CD4-positive, alpha-beta memory T cell (primary cell): ENCODE results near the gene LHFPL3. TPM values are rescaled to one million over a fixed set of nuclear protein-coding genes. Genes with fewer than 3 reads are reported as not detected.

Experiments
- CTCF ChIA-PET: fragments of 350-600 bp; sonication (Branson Sonifier 250); formaldehyde crosslinking; loops from one replicate; lab custom pipeline; 2021; ENCODE audit warnings: inconsistent platforms; ENCODE audit not compliant: partially characterized antibody; lab: Charles Lee
- POLR2A ChIA-PET: fragments of 350-600 bp; sonication (Branson Sonifier 250); formaldehyde crosslinking; loops from one replicate; lab custom pipeline; 2021; ENCODE audit not compliant: partially characterized antibody; lab: Charles Lee
- DNase-seq, 5 donors: peaks; one replicate each; pipeline versions ENCODE4 v3.0.0 to v3.0.0-alpha.2; 2020 to 2022; ENCODE audit warnings: mixed read lengths in 1 of 5
- H3K27ac ChIP-seq: one replicate; pipeline ENCODE4 v1.7.0; 2013; ENCODE audit warnings: low read depth, low read length
- H3K27me3 ChIP-seq: 2 replicates; pipeline ENCODE4 v1.7.0; 2013; ENCODE audit warnings: mild to moderate bottlenecking, low read length, moderate library complexity; ENCODE audit not compliant: insufficient read depth
- H3K36me3 ChIP-seq: 2 replicates; pipeline ENCODE4 v1.7.0; 2013; ENCODE audit warnings: mild to moderate bottlenecking, low read length, moderate library complexity; ENCODE audit not compliant: insufficient read depth
- H3K4me1 ChIP-seq: 2 replicates; pipeline ENCODE4 v1.7.0; 2013; ENCODE audit warnings: mild to moderate bottlenecking, low read length, moderate library complexity; ENCODE audit not compliant: insufficient read depth
- H3K4me3 ChIP-seq, 2 donors: one replicate each; pipeline ENCODE4 v1.7.0; 2013; ENCODE audit warnings: low read length in 2 of 2, mild to moderate bottlenecking in 1 of 2
- H3K9me3 ChIP-seq, 2 donors: one replicate each; pipeline ENCODE4 v1.7.0; 2013; ENCODE audit warnings: low read length in 2 of 2, control low read depth in 1 of 2; ENCODE audit not compliant: control insufficient read depth in 1 of 2
- H3K27ac Mint-ChIP-seq, 7 donors: one replicate each; pipeline ENCODE4 v1.8.0; 2020 to 2021; ENCODE audit warnings: mixed read lengths in 7 of 7, mild to moderate bottlenecking in 6 of 7, inconsistent platforms in 3 of 7, moderate library complexity in 3 of 7
- H3K27me3 Mint-ChIP-seq, 2 donors: one replicate each; pipeline ENCODE4 v1.8.0; 2020 to 2021; ENCODE audit warnings: mixed read lengths in 2 of 2
- H3K36me3 Mint-ChIP-seq, 2 donors: one replicate each; pipeline ENCODE4 v1.8.0; 2020 to 2021; ENCODE audit warnings: mixed read lengths in 2 of 2, inconsistent platforms in 1 of 2, mild to moderate bottlenecking in 1 of 2
- H3K4me1 Mint-ChIP-seq, 4 donors: one replicate each; pipeline ENCODE4 v1.8.0; 2020 to 2021; ENCODE audit warnings: mixed read lengths in 4 of 4, mild to moderate bottlenecking in 1 of 4
- H3K4me3 Mint-ChIP-seq, 8 donors: one replicate each; pipeline ENCODE4 v1.8.0; 2020 to 2021; ENCODE audit warnings: mixed read lengths in 8 of 8, mild to moderate bottlenecking in 7 of 8, moderate library complexity in 6 of 8, inconsistent platforms in 3 of 8
- H3K9me3 Mint-ChIP-seq, 8 donors: one replicate each; pipeline ENCODE4 v1.8.0; 2020 to 2021; ENCODE audit warnings: mixed read lengths in 8 of 8, mild to moderate bottlenecking in 5 of 8, inconsistent platforms in 3 of 8, moderate library complexity in 1 of 8
- intact Hi-C: fragments of 100-400 bp; cut with micrococcal nuclease; formaldehyde crosslinking; loops from one replicate; pipeline ENCODE4 v1.15.1; 2023
- polyA plus RNA-seq, 2 donors: library from polyadenylated mRNA; unstranded; fragments of 300-500 nt; fragmentation: Illumina TruSeq; gene quantifications; one replicate each; pipeline ENCODE4 v1.2.3, GENCODE V29; 2021
- total RNA-seq, 2 experiments: library from RNA; stranded (reverse); gene quantifications; one replicate each; pipeline ENCODE4 v1.2.3, GENCODE V29; 2021

The LHFPL3 gene
- total and polyA plus RNA-seq, 4 experiments from 2014 or later, result not detected

DNA sequence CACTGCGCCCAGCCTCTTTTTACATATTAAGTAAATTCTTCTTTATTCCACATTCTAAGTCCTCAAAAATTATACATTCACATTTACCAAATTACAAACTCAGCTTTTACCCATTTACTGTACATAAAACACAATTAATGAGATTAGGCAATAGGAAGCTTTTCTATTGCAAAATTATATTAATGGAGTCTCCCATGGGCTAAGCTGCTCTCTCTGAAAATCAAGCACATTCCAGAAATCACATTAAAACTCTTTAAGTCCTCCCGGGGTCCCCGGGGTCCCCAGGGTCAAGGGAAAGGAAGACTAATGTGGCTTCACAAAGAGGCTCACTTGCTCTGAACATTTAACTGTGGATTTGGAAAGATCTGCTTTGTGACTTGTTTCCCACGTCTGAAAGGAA, 558.2 kb downstream of the LHFPL3 start:
- no peak overlapping the region for H3K27ac ChIP-seq
- intact Hi-C loops, result no loop called here
- Mint-ChIP-seq H3K4me1 (peaks cover 0 to 8% (median 6%) of the 10 kb centered on the region in 4 donors), H3K36me3 (no peaks in the 10 kb centered on the region), H3K4me3 (no peak overlapping the region), H3K27me3 (peaks cover 0 to 3% of the 10 kb centered on the region in 2 donors), H3K9me3 (no peaks in the 10 kb centered on the region), H3K27ac (no peak overlapping the region)
- no peaks in the 10 kb centered on the region for H3K27me3 ChIP-seq
- POLR2A ChIA-PET, result no interaction called here
- no peak overlapping the region for H3K4me3 ChIP-seq
- no peak for DNase-seq
- H3K4me1 ChIP-seq, result no peaks in the 10 kb centered on the region
- H3K36me3 ChIP-seq, result no peaks in the 10 kb centered on the region
- H3K9me3 ChIP-seq, result no peaks in the 10 kb centered on the region
- CTCF ChIA-PET, result interaction anchor here (1.3 to 12.3 kb wide), 3 partner anchors 8 to 56 kb away, joined by 3 to 339 read pairs (median 8); no protein-coding TSS in a partner anchor

DNA sequence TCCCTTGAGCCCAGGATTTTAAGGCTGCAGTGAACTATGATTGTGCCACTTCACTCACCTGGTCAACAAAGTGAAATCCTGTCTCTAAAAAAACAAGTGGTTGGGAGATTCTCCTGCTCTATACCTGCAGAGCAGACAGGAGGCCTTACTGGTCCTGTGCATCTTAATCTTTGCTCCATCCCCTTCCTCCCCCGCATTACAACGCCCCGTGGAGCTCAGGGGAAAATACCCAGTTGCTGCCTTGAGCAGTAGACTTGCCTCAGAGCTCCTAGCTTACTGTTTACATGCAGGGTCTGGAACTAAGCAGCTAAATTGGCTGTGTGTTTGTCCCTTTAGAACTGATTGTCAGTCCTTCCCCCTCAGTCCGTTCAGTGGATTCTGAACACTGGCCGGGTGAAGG, 561.8 kb downstream of the LHFPL3 start:
- ChIA-PET POLR2A (no interaction called here), CTCF (interaction anchor here (12.3 kb wide), 1 partner anchor 30 kb away, joined by 339 read pairs; no protein-coding TSS in a partner anchor)
- no peaks in the 10 kb centered on the region for H3K4me1 ChIP-seq
- DNase-seq, result no peak
- Mint-ChIP-seq H3K36me3 (no peaks in the 10 kb centered on the region), H3K4me3 (no peak overlapping the region), H3K4me1 (no peaks in the 10 kb centered on the region), H3K9me3 (no peaks in the 10 kb centered on the region), H3K27ac (no peak overlapping the region), H3K27me3 (peaks cover 0 to 3% of the 10 kb centered on the region in 2 donors)
- no peak overlapping the region for H3K4me3 ChIP-seq
- no peaks in the 10 kb centered on the region for H3K27me3 ChIP-seq
- no peak overlapping the region for H3K27ac ChIP-seq
- no peaks in the 10 kb centered on the region for H3K36me3 ChIP-seq
- no peaks in the 10 kb centered on the region for H3K9me3 ChIP-seq
- intact Hi-C loops, result no loop called here

DNA sequence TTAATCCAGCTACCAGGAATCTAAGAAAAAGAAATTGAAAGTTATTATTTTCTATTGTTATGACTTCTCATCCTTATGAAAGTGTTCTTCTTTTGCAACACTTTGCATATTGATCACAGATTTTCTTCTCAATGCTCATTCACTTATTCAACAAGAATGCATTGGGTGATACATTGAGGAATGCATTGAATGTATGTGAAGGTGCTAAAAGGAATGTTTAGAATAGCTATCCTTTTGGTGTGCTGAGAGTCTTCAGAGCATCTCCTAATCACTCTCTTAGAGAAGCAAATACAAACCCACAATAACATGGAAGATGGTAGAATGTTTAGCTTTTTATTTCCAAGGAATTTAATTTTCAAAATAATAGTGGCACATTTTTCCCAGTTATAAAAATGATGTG, 563.5 kb downstream of the LHFPL3 start:
- intact Hi-C loops, result no loop called here

DNA sequence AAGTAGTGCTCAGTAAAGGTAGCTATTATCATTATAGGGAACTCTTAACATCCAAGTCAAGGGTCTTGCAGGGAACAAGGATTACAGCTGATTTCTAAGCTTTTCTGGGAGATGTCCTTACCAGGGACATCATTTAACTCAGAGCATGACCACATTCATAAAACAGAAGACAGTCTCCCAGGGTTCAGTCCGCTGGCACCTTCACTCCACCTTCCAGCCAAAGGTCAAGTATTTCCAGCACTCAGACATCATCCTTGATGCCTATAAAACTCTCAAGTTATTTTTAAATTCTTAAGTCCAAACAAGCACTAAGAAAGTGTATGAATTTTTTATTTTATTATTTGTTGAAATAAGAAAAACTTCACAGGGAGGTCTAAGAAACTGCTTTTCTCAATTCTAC, 565.9 kb downstream of the LHFPL3 start:
- no peak for DNase-seq
- intact Hi-C loops, result no loop called here
- POLR2A ChIA-PET, result no interaction called here
- Mint-ChIP-seq H3K4me3 (no peak overlapping the region), H3K4me1 (peaks cover 0 to 4% (median under 1%) of the 10 kb centered on the region in 4 donors), H3K36me3 (no peaks in the 10 kb centered on the region), H3K27ac (no peak overlapping the region), H3K9me3 (peaks cover 0 to 4% (median 0%) of the 10 kb centered on the region in 8 donors), H3K27me3 (no peaks in the 10 kb centered on the region)
- Histone ChIP-seq H3K4me1 (no peaks in the 10 kb centered on the region), H3K27ac (no peak overlapping the region), H3K4me3 (no peak overlapping the region), H3K9me3 (no peaks in the 10 kb centered on the region), H3K27me3 (no peaks in the 10 kb centered on the region), H3K36me3 (no peaks in the 10 kb centered on the region)
- CTCF ChIA-PET, result interaction anchor here (6.4 kb wide), 1 partner anchor 11 kb away, joined by 83 read pairs; no protein-coding TSS in a partner anchor

More for the DNA sequence above, 563.5 kb downstream of the LHFPL3 start:
- H3K9me3 ChIP-seq, result no peaks in the 10 kb centered on the region
- H3K4me3 Mint-ChIP-seq, result no peak overlapping the region
- H3K27ac Mint-ChIP-seq, result no peak overlapping the region
- H3K27ac ChIP-seq, result no peak overlapping the region
- ChIA-PET CTCF (interaction anchor here (1.2 to 12.3 kb wide), 3 partner anchors 9 to 29 kb away, joined by 4 to 339 read pairs (median 83); no protein-coding TSS in a partner anchor), POLR2A (interaction anchor here (1.2 kb wide), 1 partner anchor 7 kb away, joined by 3 read pairs; no protein-coding TSS in a partner anchor)
- no peaks in the 10 kb centered on the region for H3K27me3 ChIP-seq
- H3K36me3 Mint-ChIP-seq, result no peaks in the 10 kb centered on the region
- no peak for DNase-seq
- H3K36me3 ChIP-seq, result no peaks in the 10 kb centered on the region
- H3K4me1 ChIP-seq, result no peaks in the 10 kb centered on the region
- peaks cover 0 to 4% (median 0%) of the 10 kb centered on the region in 8 donors for H3K9me3 Mint-ChIP-seq
- H3K4me3 ChIP-seq, result no peak overlapping the region
- no peaks in the 10 kb centered on the region for H3K4me1 Mint-ChIP-seq
- no peaks in the 10 kb centered on the region for H3K27me3 Mint-ChIP-seq

DNA sequence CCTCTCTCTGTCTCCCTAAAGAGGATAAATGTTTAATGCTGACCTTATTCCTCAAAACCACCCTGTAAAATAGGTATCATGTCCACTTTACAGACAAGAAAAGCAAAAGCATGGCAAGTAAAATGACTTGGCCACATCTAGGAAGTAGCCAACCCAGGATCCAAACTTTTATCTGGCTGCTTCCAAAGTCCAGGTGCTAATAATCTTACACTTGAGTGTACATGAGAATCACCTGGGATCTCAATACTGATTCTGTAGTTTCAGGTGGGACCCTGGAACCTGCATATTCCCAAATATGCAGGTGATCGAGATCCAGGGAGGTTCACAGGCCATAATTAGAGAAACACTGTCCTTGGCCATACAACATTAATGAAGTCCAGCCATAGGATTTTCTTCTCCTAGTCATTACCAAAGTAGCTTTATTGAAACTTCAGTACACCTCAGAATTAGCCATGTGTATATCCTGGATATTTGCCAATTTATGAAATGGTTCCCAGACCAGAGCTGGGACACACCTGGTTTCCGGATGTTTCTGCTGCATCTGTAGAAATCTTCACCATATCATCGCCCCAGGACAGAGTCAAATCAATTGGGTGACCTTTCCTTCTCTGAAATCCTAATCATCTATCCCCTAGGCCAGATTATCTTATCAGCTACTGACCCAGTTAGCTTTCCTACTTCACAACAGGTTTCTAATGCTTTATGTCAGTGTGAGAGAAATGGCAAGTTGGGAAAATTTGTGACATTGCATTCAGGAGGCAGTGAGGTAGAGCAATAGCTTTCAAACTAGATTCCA, 566.5 kb downstream of the LHFPL3 start:
- H3K9me3 ChIP-seq, result no peaks in the 10 kb centered on the region
- DNase-seq, result no peak
- peaks cover 0 to 4% (median 0%) of the 10 kb centered on the region in 8 donors for H3K9me3 Mint-ChIP-seq
- H3K4me1 ChIP-seq, result no peaks in the 10 kb centered on the region
- no peaks in the 10 kb centered on the region for H3K36me3 Mint-ChIP-seq
- ChIA-PET POLR2A (no interaction called here), CTCF (interaction anchor here (6.4 kb wide), 1 partner anchor 12 kb away, joined by 83 read pairs; no protein-coding TSS in a partner anchor)
- no peaks in the 10 kb centered on the region for H3K27me3 Mint-ChIP-seq
- H3K27ac Mint-ChIP-seq, result no peak overlapping the region
- H3K27me3 ChIP-seq, result no peaks in the 10 kb centered on the region
- no peak overlapping the region for H3K4me3 Mint-ChIP-seq
- no peak overlapping the region for H3K4me3 ChIP-seq
- H3K36me3 ChIP-seq, result no peaks in the 10 kb centered on the region
- intact Hi-C loops, result no loop called here
- H3K4me1 Mint-ChIP-seq, result peaks cover 0 to 4% (median under 1%) of the 10 kb centered on the region in 4 donors
- H3K27ac ChIP-seq, result no peak overlapping the region

DNA sequence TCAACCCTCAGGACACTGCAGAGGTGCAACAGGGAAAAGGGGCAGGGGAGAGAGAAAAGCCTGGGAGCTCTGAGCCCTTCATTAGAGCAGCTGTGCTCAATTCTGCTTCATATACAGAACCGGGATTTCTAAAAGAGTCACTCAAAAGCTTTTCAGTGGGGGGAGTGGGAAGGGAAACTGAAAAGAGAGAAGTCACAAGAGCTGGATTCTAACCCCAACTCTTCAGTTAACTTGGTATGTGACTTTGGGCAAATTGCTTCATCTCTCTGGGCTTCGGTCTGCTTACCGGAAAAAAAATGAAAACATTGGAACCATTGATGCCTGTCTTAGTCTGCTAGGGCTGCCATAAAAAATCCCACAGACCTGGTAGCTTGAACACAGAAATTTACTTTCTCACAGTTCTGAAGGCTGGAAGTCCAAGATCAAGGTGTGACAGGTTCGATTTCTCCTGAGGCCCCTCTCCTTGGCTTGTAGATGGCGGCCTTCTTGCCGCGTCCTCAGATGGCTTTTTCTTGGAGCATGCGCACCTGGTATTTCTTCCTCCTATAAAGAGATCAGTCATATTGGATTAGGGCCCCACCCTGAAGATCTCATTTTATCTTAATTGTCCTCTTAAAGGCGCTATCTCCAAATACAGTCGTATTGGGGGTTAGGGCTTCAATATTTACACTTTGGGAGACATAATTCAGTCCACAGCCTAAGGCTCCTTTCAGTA, 567.3 kb downstream of the LHFPL3 start:
- Mint-ChIP-seq H3K27me3 (no peaks in the 10 kb centered on the region), H3K36me3 (no peaks in the 10 kb centered on the region), H3K9me3 (peaks cover 0 to 4% (median 0%) of the 10 kb centered on the region in 8 donors), H3K27ac (no peak overlapping the region), H3K4me1 (peaks cover 0 to 4% (median under 1%) of the 10 kb centered on the region in 4 donors), H3K4me3 (no peak overlapping the region)
- no peaks in the 10 kb centered on the region for H3K9me3 ChIP-seq
- H3K27ac ChIP-seq, result no peak overlapping the region
- DNase-seq, result no peak
- POLR2A ChIA-PET, result no interaction called here
- no peaks in the 10 kb centered on the region for H3K4me1 ChIP-seq
- no peaks in the 10 kb centered on the region for H3K27me3 ChIP-seq
- no peak overlapping the region for H3K4me3 ChIP-seq
- CTCF ChIA-PET, result interaction anchor here (1.2 to 6.4 kb wide), 3 partner anchors 12 to 22 kb away, joined by 4 to 83 read pairs (median 7); no protein-coding TSS in a partner anchor
- intact Hi-C loops, result no loop called here
- no peaks in the 10 kb centered on the region for H3K36me3 ChIP-seq

DNA sequence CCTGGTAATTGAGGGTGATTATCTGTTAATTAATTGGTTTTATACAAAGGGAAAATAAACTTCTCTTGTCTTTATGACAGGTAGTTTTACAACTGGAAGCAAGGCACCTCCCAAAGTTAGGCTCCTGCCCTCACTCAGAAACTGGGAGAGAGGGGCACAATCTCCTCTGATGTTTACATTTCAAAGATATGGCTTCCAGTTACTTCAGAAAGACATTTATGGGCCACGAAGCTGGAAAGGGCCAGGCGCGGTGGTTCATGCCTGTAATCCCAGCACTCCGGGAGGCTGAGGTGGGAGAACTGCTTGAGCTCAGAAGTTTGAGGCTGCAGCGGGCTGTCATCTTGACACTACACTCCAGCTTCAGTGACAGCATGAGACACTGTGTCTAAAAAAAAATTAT, 570.0 kb downstream of the LHFPL3 start:
- POLR2A ChIA-PET, result no interaction called here
- H3K4me3 Mint-ChIP-seq, result no peak overlapping the region
- no peaks in the 10 kb centered on the region for H3K27me3 ChIP-seq

More for the DNA sequence above, 570.0 kb downstream of the LHFPL3 start:
- Mint-ChIP-seq H3K9me3 (peaks cover 0 to 5% (median 0%) of the 10 kb centered on the region in 8 donors), H3K4me1 (peaks cover 0 to 4% (median under 1%) of the 10 kb centered on the region in 4 donors), H3K27me3 (no peaks in the 10 kb centered on the region), H3K36me3 (no peaks in the 10 kb centered on the region), H3K27ac (no peak overlapping the region)
- Histone ChIP-seq H3K4me1 (no peaks in the 10 kb centered on the region), H3K4me3 (no peak overlapping the region), H3K9me3 (no peaks in the 10 kb centered on the region), H3K27ac (no peak overlapping the region), H3K36me3 (no peaks in the 10 kb centered on the region)
- intact Hi-C loops, result no loop called here
- CTCF ChIA-PET, result interaction anchor here (1.3 kb wide), 1 partner anchor 15 kb away, joined by 13 read pairs; no protein-coding TSS in a partner anchor
- no peak for DNase-seq
